PC-9 (cell line): ENCODE data around the gene APBB1IP.

Experiments
- CTCF ChIP-seq: fragments of 200-600 bp; sonication (generic); conservative IDR thresholded peaks from 2 replicates; pipeline ENCODE4 v1.6.1; 2017; ENCODE audit warnings: mixed run types, antibody characterized with exemption, mild to moderate bottlenecking, moderate library complexity
- EZH2 ChIP-seq: fragments of 200-600 bp; sonication (generic); IDR thresholded peaks from 2 replicates; pipeline ENCODE4 v1.8.0; 2017; ENCODE audit warnings: antibody characterized with exemption, low read depth

GRCh38 chr10:26586211-26586610 is 148.1 kb downstream of the APBB1IP start:
- no peak for TF ChIP-seq CTCF
- no peak for TF ChIP-seq EZH2
